ENCODE data around the gene KRT1.

GRCh38 chr12:52641468-52641867, 38.7 kb downstream of the KRT1 start:
- TF ChIP-seq SUZ12 (IDR thresholded peaks at IDR 0.05) (no peak), NFRKB (IDR thresholded peaks at IDR 0.05) (no peak), SP1 (IDR thresholded peaks at IDR 0.05) (no peak), FOXM1 (IDR thresholded peaks at IDR 0.05; ENCODE audit: borderline replicate concordance) (no peak), HDGF (IDR thresholded peaks at IDR 0.05; ENCODE audit: borderline replicate concordance) (no peak), FOXK2 (IDR thresholded peaks at IDR 0.05) (no peak)
